Uterus (tissue), 2 donors: ENCODE results near the gene MYH10.

Source experiments
- CTCF ChIP-seq, 4 experiments: fragments of 200-600 bp in 2 of 4; fragments of 450-650 bp in 2 of 4; sonication (generic) in 2 of 4; IDR thresholded peaks; one replicate each; pipeline ENCODE4 v1.5.1; 2016 to 2019; ENCODE audit warnings: antibody characterized with exemption in 4 of 4, mild to moderate bottlenecking in 2 of 4, moderate library complexity in 1 of 4
- POLR2A ChIP-seq, 2 donors: fragments of 450-650 bp; IDR thresholded peaks; one replicate each; pipeline ENCODE4 v1.6.1; 2016; ENCODE audit warnings: antibody characterized with exemption in 2 of 2, mild to moderate bottlenecking in 1 of 2, moderate library complexity in 1 of 2

GRCh38 chr17:8475781-8476180 is 154.7 kb downstream of the MYH10 start:
- TF ChIP-seq CTCF (IDR thresholded peaks at IDR 0.05) (no peak), POLR2A (IDR thresholded peaks at IDR 0.05) (no peak)
